Astrocyte of the hippocampus (primary cell): ENCODE measurements around the gene KATNIP.

ENCODE experiments used
- DNase-seq: peaks from one replicate; pipeline ENCODE4 v3.0.0; 2011; ENCODE audit warnings: low read depth, low spot score

Gene KATNIP

GRCh38 chr16:27549746-27550581, at the start of gene KATNIP, which contains the start of gene GTF3C1:
TSS of gene KATNIP (plus strand) at chr16:27550144. CDS start at chr16:27550171, 27 bp downstream.
TSS of gene GTF3C1 (minus strand) at chr16:27549913. CDS start at chr16:27549890, 23 bp downstream.
- peak; percentile 100 for DNase-seq

- peak; percentile 16 for DNase-seq
Observed at GRCh38 chr16:27500801-27501200, 49.1 kb upstream of the KATNIP start.

DNA sequence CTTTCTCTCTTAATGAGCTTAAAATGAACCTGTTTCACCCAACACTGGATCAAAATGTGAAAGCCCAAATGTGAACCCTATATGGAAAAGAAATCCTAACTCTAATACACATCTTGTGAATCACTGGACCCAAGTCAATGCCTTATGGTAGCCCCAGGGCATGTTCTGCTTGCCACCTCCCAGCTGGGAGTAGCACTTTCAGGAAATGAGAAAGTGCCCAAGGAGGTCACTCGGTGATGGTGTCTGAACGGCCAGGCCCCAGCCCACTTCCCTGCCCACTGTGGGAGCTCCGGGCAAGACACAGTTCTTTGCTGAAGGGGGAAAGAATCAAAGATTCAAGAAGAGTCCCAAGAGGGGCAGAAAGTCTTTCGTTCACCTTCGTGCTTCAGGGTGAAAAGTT, 46.3 kb upstream of the KATNIP start:
- DNase-seq = no peak

GRCh38 chr16:27505297-27506236, 44.4 kb upstream of the KATNIP start:
- DNase-seq = no peak

- no peak for DNase-seq
Observed at GRCh38 chr16:27506771-27507170, 43.2 kb upstream of the KATNIP start.

- DNase-seq = no peak
Observed at GRCh38 chr16:27508476-27508875, 41.5 kb upstream of the KATNIP start.

GRCh38 chr16:27511657-27512448, 38.1 kb upstream of the KATNIP start:
- DNase-seq = peak; percentile 19

- no peak for DNase-seq
Observed at GRCh38 chr16:27514806-27515205, 35.1 kb upstream of the KATNIP start.

DNA sequence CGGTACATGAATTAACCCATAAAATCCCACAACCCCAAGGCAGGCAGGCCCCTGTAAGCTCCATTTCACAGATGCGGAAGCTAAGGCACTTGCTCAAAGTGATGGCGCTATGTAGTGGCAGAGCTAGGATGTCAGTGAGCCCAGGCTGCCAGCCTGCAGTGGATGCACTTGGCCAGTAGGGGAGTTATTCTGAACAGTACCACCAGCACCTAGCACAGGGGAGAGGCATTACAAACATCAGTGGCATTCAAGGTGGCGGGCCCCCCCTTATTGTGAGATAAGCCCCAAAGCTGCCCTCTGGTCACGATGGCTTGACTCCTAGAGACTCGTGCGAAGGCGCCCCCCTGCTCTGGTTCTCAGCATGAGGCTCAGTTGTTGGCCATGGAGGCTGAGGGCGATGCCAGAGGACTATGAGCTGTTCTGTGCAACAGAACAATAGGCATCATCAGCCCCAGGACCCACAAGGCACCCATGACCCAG, 34.0 kb upstream of the KATNIP start:
- DNase-seq = peak; percentile 42

- no peak for DNase-seq
Observed at GRCh38 chr16:27516365-27516764, 33.6 kb upstream of the KATNIP start.

GRCh38 chr16:27517664-27518063, 32.3 kb upstream of the KATNIP start:
- no peak for DNase-seq

DNA sequence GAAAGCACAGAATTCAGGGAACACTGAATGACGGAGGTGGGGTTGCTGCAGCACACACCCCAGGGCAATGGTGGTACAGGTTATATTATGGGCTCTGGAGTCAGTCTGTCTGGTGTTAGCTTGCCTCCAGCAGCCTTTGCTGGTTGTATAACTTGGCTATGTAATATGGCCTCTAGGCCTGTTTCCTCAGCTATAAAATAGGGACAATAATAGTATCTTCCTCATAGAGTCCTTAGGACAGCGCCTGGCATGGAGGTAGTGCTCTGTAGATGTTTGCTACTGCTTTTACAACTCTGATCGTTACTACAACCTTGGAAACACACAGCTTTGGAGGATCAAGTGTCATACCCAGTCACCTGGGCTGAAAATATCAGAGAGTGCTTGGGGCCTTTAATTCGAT, 31.7 kb upstream of the KATNIP start:
- DNase-seq = no peak

GRCh38 chr16:27520982-27521673, 28.8 kb upstream of the KATNIP start:
- DNase-seq = peak; percentile 26

DNA sequence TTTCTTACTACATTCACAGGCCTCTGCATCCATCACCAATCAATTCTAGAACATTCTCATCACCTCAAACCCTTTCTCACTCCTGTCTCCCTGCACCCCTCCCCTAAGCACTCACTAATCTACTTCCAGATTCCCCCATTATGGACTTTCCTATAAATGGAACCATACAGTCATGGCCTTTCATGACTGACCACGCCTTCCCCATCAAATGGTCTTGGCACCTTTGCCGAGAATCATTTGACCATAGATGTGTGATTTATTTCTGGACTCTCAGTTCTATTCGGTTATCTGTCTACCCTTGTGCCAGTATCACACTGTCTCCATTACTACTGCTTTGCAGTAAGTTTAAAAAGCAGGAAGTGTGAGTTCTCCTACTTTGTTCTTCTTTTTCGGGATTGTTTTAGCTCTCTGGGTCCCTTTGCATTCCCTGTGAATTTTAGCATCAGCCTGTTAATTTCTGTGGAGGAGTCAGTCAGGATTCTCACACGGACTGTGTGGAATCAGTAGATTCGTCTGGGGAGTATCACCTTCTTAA, 27.7 kb upstream of the KATNIP start:
- DNase-seq = no peak

- no peak for DNase-seq
Observed at GRCh38 chr16:27526180-27526579, 23.8 kb upstream of the KATNIP start.

DNA sequence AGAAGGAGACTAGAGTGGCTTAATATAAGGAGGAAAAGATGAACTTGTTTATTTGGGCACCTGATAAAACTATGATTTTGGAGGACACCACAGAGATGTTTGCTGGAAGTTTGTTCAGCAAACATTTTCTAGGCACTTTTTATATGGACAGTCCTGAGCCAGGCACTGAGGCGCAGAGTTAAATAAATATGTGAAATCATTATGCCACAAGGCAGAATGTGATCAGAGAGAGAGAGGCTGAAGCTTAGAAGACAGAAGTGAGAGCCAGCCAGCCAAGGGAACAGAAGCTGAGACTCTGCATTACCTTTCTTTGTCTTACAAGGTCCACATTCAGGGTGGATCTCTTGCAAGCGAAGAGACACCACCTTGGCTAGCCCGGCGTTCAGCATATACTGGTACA, 21.6 kb upstream of the KATNIP start:
- no peak for DNase-seq

GRCh38 chr16:27529962-27530361, 20.0 kb upstream of the KATNIP start:
- peak; percentile 94 for DNase-seq

DNA sequence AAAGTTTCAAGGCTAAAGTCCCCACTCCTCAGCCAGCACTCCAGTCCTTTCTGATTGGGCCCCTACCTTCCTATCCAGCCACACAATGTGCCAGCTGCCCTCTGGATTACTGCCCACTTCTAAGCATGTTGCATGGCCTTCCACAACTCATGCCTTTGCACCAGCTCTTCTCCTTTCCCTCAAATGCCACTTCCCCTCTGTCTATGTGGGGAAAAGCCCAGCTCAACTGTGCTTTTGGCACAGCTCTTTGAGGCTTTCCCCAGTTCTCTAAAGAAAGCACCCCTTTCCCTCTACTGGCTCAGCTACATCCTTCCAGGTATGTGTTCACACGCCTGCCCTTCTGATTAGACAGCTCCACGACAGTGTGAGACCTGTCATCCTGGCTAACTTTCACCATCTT, 18.8 kb upstream of the KATNIP start:
- no peak for DNase-seq

DNA sequence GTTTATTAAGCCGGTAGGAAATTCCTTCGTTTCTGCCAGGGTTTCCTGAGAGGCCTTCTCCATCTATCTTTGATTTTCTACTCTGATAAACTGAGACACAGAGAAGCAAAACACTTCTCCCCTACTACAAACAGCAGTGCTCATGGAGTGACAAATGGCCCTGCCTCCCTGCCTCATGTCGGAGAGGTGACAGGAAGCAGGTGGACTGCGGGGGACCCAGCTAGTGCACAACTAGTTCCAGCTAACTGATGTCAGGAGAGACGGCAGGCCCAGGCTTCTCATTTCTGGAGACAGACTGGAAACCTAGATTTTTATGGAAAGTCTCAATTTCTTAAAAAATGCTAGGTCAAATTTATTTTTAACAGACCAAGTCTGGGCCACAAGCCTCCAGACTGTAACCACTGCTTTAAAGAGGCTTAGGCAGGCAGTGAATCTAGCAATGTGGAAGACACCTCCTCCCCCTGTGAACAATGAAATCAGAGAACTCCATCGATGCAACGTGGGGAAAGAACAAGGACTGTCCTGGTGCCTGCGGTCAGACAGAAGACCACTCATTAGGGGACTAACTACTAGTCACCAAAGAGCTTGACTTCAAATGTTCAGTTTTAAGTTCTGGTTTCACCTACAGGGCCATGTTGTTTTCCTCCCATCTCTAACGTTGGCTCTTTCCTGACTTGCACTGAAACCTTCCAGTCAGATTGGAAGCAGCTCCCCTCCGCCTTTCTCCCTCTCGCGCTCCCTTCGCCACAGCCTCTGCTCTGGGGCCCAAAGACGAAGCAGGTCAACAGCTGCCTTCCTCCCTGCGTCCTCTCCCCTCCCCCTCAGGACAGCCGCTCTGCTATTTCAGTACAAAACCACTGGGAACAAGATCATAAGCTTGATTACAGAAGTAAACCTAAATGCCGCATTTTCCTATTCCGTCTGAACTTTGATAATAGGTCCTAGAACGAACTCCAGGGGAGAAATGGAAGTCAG, 17.8 kb upstream of the KATNIP start:
- no peak for DNase-seq
